ENCODE data around the gene EFS. TPM values are rescaled to one million over a fixed set of nuclear protein-coding genes. Genes with fewer than 3 reads are reported as not detected.

The EFS gene
- total and polyA plus RNA-seq, 2 donors from 2014 or later, result 5.5 to 5.6 TPM

GRCh38 chr14:23324455-23324846 is 40.5 kb downstream of the EFS start:
- no peak for TF ChIP-seq CTCF (IDR thresholded peaks at IDR 0.05; ENCODE audit: borderline replicate concordance, extremely low read depth, insufficient read depth)
- no peaks in the 10 kb centered on the region for H3K27me3 ChIP-seq (ENCODE audit: control insufficient read depth, insufficient read depth, low read length)
- H3K27ac ChIP-seq (ENCODE audit: low read depth in 2 of 2, low read length in 2 of 2), result no peak overlapping the region
- peaks cover 9 to 25% (median 10%) of the 10 kb centered on the region in 3 donors for H3K36me3 ChIP-seq (ENCODE audit: control insufficient read depth in 2 of 3, insufficient read depth in 3 of 3, low read length in 3 of 3)
- DNase-seq (no peak), FAIRE-seq (no peak)
- H3K4me1 ChIP-seq (ENCODE audit: control insufficient read depth in 2 of 3, insufficient read depth in 2 of 3, low read depth in 1 of 3, low read length in 3 of 3), result peaks cover 3 to 19% (median 16%) of the 10 kb centered on the region in 3 donors
- no peak overlapping the region for H3K9ac ChIP-seq (ENCODE audit: low read length in 3 of 3)
- no peak overlapping the region for H3K4me3 ChIP-seq (ENCODE audit: low read length in 3 of 3)
- no peaks in the 10 kb centered on the region for H3K9me3 ChIP-seq (ENCODE audit: control insufficient read depth in 2 of 3, insufficient read depth in 1 of 3, low read length in 3 of 3)
- intact Hi-C loops (cut with DNase I), result no loop called here

GRCh38 chr14:23323838-23324454 is 41.0 kb downstream of the EFS start:
- Histone ChIP-seq H3K36me3 (ENCODE audit: control insufficient read depth in 2 of 3, insufficient read depth in 3 of 3, low read length in 3 of 3) (peaks cover 9 to 25% (median 10%) of the 10 kb centered on the region in 3 donors), H3K9me3 (ENCODE audit: control insufficient read depth in 2 of 3, insufficient read depth in 1 of 3, low read length in 3 of 3) (no peaks in the 10 kb centered on the region), H3K27me3 (ENCODE audit: control insufficient read depth, insufficient read depth, low read length) (no peaks in the 10 kb centered on the region), H3K27ac (ENCODE audit: low read depth in 2 of 2, low read length in 2 of 2) (no peak overlapping the region), H3K4me3 (ENCODE audit: low read length in 3 of 3) (no peak overlapping the region), H3K4me1 (ENCODE audit: control insufficient read depth in 2 of 3, insufficient read depth in 2 of 3, low read depth in 1 of 3, low read length in 3 of 3) (peaks cover 3 to 19% (median 16%) of the 10 kb centered on the region in 3 donors), H3K9ac (ENCODE audit: low read length in 3 of 3) (no peak overlapping the region)
- FAIRE-seq (no peak), DNase-seq (no peak)
- no peak for TF ChIP-seq CTCF (IDR thresholded peaks at IDR 0.05; ENCODE audit: borderline replicate concordance, extremely low read depth, insufficient read depth)
- intact Hi-C loops (cut with DNase I), result no loop called here

DNA sequence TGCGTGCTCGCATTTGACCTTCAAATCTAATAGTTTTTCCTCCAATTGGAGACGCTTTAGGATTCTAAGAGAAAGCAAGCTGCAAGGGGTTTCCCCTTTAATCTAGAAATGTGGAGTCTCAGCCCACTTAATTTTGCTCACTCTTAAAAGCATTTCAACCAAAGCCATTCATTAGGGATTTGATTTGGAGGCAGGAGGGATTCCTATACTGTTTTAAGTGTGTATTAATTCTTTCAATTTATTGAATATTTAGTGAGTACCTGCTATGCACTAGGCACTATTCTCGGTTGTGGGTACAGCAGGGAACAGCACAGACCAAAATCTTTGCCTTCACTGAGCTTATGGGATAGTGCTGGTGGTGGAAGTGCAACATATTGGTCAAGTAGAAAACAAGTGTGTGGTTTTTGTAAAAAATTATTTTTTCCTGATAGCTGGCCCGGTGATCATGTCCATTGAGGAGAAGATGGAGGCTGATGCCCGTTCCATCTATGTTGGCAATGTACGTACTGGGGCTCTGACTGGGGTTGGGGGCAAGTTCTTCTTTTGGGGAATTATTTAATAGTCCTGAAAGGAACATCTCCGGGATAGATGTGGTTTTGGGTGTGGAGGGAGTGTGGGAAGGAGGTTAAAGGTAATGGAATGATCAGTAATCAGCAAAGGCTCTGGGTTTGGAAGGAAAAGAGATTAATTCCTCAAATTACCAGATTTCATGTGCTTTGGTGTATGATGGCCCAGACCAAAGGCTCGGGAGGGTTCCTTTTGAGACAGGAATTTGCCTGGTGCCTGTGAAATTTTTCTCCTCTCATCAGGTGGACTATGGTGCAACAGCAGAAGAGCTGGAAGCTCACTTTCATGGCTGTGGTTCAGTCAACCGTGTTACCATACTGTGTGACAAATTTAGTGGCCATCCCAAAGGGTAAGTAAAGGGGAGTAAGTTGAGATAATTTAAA is 42.1 kb downstream of the EFS start:
- DNase-seq (no peak), FAIRE-seq (no peak)
- no peak for TF ChIP-seq CTCF (IDR thresholded peaks at IDR 0.05; ENCODE audit: borderline replicate concordance, extremely low read depth, insufficient read depth)
- H3K27ac ChIP-seq (ENCODE audit: low read depth in 2 of 2, low read length in 2 of 2), result peak overlapping the region; percentile 68 to 92
- H3K27me3 ChIP-seq (ENCODE audit: control insufficient read depth, insufficient read depth, low read length), result no peaks in the 10 kb centered on the region
- H3K9ac ChIP-seq (ENCODE audit: low read length in 3 of 3), result peak overlapping the region; percentile 84 to 98 (median 95)
- peak overlapping the region; percentile 89 to 100 (median 96) for H3K4me3 ChIP-seq (ENCODE audit: low read length in 3 of 3)
- peaks cover 9 to 25% (median 10%) of the 10 kb centered on the region in 3 donors for H3K36me3 ChIP-seq (ENCODE audit: control insufficient read depth in 2 of 3, insufficient read depth in 3 of 3, low read length in 3 of 3)
- peaks cover 3 to 19% (median 16%) of the 10 kb centered on the region in 3 donors for H3K4me1 ChIP-seq (ENCODE audit: control insufficient read depth in 2 of 3, insufficient read depth in 2 of 3, low read depth in 1 of 3, low read length in 3 of 3)
- no peaks in the 10 kb centered on the region for H3K9me3 ChIP-seq (ENCODE audit: control insufficient read depth in 2 of 3, insufficient read depth in 1 of 3, low read length in 3 of 3)
- intact Hi-C loops (cut with DNase I), result no loop called here

Measured in kidney (tissue), 14 donors.